ENCODE data around the gene TMEM120B.

GRCh38 chr12:121806009-121806545, 93.5 kb downstream of the TMEM120B start:
- TF ChIP-seq CTCF (IDR thresholded peaks at IDR 0.05; ENCODE audit: low read length) (no peak), EZH2 (IDR thresholded peaks at IDR 0.05; ENCODE audit: borderline replicate concordance, low read length) (no peak)

All from OCI-LY1 (cell line).